ENCODE results near the gene ABHD17B. TPM values are rescaled to one million over a fixed set of nuclear protein-coding genes. Genes with fewer than 3 reads are reported as not detected.

ABHD17B gene
- total RNA-seq, 2 experiments from 2014 or later: 27.0 to 35.7 TPM

- Mint-ChIP-seq H3K36me3 (peaks cover 26% of the 10 kb centered on the region), H3K4me1 (no peaks in the 10 kb centered on the region), H3K4me3 (no peak overlapping the region), H3K27ac (no peak overlapping the region), H3K27me3 (no peaks in the 10 kb centered on the region), H3K9me3 (ENCODE audit: low read depth) (no peaks in the 10 kb centered on the region)
- CTCF ChIA-PET: interaction anchor here (1.5 kb wide), 1 partner anchor 14 kb away, joined by 4 read pairs; no protein-coding TSS in a partner anchor
- ATAC-seq: no peak
- DNase-seq: no peak
Observed at GRCh38 chr9:71928806-71929205, 17.8 kb upstream of the ABHD17B start.

DNA sequence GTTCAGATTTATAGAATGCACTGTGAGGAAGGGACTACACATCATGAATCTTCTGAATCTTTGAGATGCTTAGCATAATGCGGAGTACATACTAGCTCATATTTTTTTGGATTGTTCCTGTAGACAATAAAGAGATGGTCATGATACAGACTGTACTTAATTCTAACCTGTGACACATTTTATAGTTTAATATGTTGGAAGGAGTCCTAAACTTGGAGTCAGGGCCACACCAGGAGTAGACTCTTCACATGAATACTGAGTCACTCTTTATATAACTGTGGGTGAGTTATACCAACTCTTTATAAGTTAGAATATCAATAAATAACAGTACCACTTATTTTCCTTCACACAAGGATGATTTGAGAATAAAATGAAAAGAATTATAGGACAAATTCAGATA, 17.4 kb upstream of the ABHD17B start:
- no peaks in the 10 kb centered on the region for H3K27me3 Mint-ChIP-seq
- DNase-seq (no peak), ATAC-seq (no peak)
- H3K27ac Mint-ChIP-seq: no peak overlapping the region
- H3K36me3 Mint-ChIP-seq: peaks cover 27% of the 10 kb centered on the region
- H3K9me3 Mint-ChIP-seq (ENCODE audit: low read depth): no peaks in the 10 kb centered on the region
- H3K4me1 Mint-ChIP-seq: no peaks in the 10 kb centered on the region
- CTCF ChIA-PET: interaction anchor here (1.5 kb wide), 1 partner anchor 14 kb away, joined by 4 read pairs; no protein-coding TSS in a partner anchor
- no peak overlapping the region for H3K4me3 Mint-ChIP-seq

DNA sequence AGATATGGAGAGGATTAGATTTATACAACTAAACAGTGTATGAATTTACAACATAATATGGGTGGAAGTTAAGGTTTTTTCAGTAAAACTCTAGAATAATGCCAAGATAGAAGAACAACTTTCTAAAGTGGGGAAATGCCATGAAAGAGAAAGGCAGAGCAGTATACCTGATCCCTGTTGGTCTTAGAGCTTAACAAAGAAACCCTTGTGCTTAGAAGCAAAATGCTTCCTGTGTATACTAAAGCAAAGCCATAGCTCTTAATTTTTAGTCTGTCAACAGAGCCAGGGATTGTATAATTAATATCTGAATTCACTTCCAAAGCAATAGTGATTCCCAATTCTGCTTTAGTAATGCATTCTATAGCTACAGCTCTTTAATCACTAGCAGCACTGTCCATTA, 14.8 kb upstream of the ABHD17B start:
- CTCF ChIA-PET: interaction anchor here (0.8 to 1.6 kb wide), 4 partner anchors 9 to 113 kb away, joined by 4 to 9 read pairs (median 4); no protein-coding TSS in a partner anchor

GRCh38 chr9:71924576-71924975, 13.6 kb upstream of the ABHD17B start:
- Mint-ChIP-seq H3K27ac (no peak overlapping the region), H3K4me3 (no peak overlapping the region), H3K36me3 (peaks cover 23% of the 10 kb centered on the region), H3K27me3 (no peaks in the 10 kb centered on the region), H3K4me1 (no peaks in the 10 kb centered on the region), H3K9me3 (ENCODE audit: low read depth) (no peaks in the 10 kb centered on the region)
- CTCF ChIA-PET: no interaction called here
- ATAC-seq: no peak
- DNase-seq: no peak

More for the DNA sequence above, 14.8 kb upstream of the ABHD17B start:
- no peak overlapping the region for H3K27ac Mint-ChIP-seq
- H3K27me3 Mint-ChIP-seq: no peaks in the 10 kb centered on the region
- H3K36me3 Mint-ChIP-seq: peaks cover 26% of the 10 kb centered on the region
- no peaks in the 10 kb centered on the region for H3K4me1 Mint-ChIP-seq
- no peaks in the 10 kb centered on the region for H3K9me3 Mint-ChIP-seq (ENCODE audit: low read depth)
- no peak overlapping the region for H3K4me3 Mint-ChIP-seq
- ATAC-seq: no peak
- no peak for DNase-seq

GRCh38 chr9:71921190-71921814, 10.3 kb upstream of the ABHD17B start:
- Mint-ChIP-seq H3K27me3 (no peaks in the 10 kb centered on the region), H3K4me3 (no peak overlapping the region), H3K4me1 (peaks cover 11% of the 10 kb centered on the region), H3K9me3 (ENCODE audit: low read depth) (no peaks in the 10 kb centered on the region), H3K36me3 (peaks cover 34% of the 10 kb centered on the region), H3K27ac (no peak overlapping the region)
- DNase-seq (no peak), ATAC-seq (no peak)
- CTCF ChIA-PET: no interaction called here

GRCh38 chr9:71920456-71921189, 9.6 kb upstream of the ABHD17B start:
- CTCF ChIA-PET: no interaction called here

GRCh38 chr9:71918419-71918818, 7.4 kb upstream of the ABHD17B start:
- H3K4me1 Mint-ChIP-seq: peaks cover 31% of the 10 kb centered on the region
- H3K4me3 Mint-ChIP-seq: no peak overlapping the region
- no peaks in the 10 kb centered on the region for H3K27me3 Mint-ChIP-seq
- CTCF ChIA-PET: interaction anchor here (1.2 kb wide), 1 partner anchor 20 kb away, joined by 3 read pairs; no protein-coding TSS in a partner anchor
- no peaks in the 10 kb centered on the region for H3K9me3 Mint-ChIP-seq (ENCODE audit: low read depth)
- no peak for DNase-seq
- peaks cover 26% of the 10 kb centered on the region for H3K36me3 Mint-ChIP-seq
- no peak overlapping the region for H3K27ac Mint-ChIP-seq
- ATAC-seq: no peak

More at GRCh38 chr9:71920456-71921189, 9.6 kb upstream of the ABHD17B start:
- H3K4me3 Mint-ChIP-seq: no peak overlapping the region
- DNase-seq (no peak), ATAC-seq (no peak)
- no peaks in the 10 kb centered on the region for H3K9me3 Mint-ChIP-seq (ENCODE audit: low read depth)
- H3K4me1 Mint-ChIP-seq: peaks cover 15% of the 10 kb centered on the region
- H3K27me3 Mint-ChIP-seq: no peaks in the 10 kb centered on the region
- H3K27ac Mint-ChIP-seq: no peak overlapping the region
- peaks cover 34% of the 10 kb centered on the region for H3K36me3 Mint-ChIP-seq

- peak; percentile 91 for ATAC-seq
- CTCF ChIA-PET: no interaction called here
- H3K27ac Mint-ChIP-seq: no peak overlapping the region
Observed at GRCh38 chr9:71916834-71917534, 6.0 kb upstream of the ABHD17B start.

GRCh38 chr9:71915495-71915894, 4.5 kb upstream of the ABHD17B start:
- no peaks in the 10 kb centered on the region for H3K27me3 Mint-ChIP-seq
- ATAC-seq (no peak), DNase-seq (no peak)
- H3K4me1 Mint-ChIP-seq: peaks cover 50% of the 10 kb centered on the region
- H3K27ac Mint-ChIP-seq: no peak overlapping the region
- H3K9me3 Mint-ChIP-seq (ENCODE audit: low read depth): no peaks in the 10 kb centered on the region
- CTCF ChIA-PET: interaction anchor here (0.7 to 1.4 kb wide), 2 partner anchors 108 to 109 kb away, joined by 3 to 5 read pairs; no protein-coding TSS in a partner anchor
- no peak overlapping the region for H3K4me3 Mint-ChIP-seq
- H3K36me3 Mint-ChIP-seq: peaks cover 15% of the 10 kb centered on the region

More at GRCh38 chr9:71916834-71917534, 6.0 kb upstream of the ABHD17B start:
- Mint-ChIP-seq H3K4me3 (no peak overlapping the region), H3K4me1 (peaks cover 44% of the 10 kb centered on the region), H3K36me3 (peaks cover 19% of the 10 kb centered on the region), H3K9me3 (ENCODE audit: low read depth) (no peaks in the 10 kb centered on the region), H3K27me3 (no peaks in the 10 kb centered on the region)
- peak; percentile 55 for DNase-seq

DNA sequence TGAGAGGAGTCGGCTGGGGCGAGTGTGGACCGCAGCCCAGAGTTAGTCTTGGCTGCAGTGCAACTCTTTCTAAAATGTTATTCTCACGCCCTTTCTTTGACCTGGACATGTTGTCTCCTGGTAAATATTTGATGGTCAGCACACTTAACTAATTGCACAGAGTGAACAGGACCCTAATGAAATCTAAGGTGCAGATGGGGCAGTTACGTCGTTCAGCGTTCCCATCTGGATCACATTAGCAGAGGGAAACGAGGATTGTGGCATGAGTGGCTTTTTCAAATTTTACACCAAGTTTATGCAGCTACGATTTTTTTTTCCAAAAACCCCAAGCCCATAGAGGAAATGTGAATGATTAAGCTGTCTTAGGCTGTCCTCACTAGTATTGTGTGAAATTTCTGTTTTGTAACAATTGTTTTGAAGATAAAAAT, 929 bp upstream of the ABHD17B start:
- Mint-ChIP-seq H3K4me1 (peaks cover 65% of the 10 kb centered on the region), H3K9me3 (ENCODE audit: low read depth) (no peaks in the 10 kb centered on the region), H3K36me3 (peaks cover 6% of the 10 kb centered on the region), H3K4me3 (peak overlapping the region; percentile 95), H3K27me3 (no peaks in the 10 kb centered on the region), H3K27ac (peak overlapping the region; percentile 99)
- CTCF ChIA-PET: interaction anchor here (1.0 to 2.9 kb wide), 6 partner anchors 16 to 113 kb away, joined by 3 to 12 read pairs (median 7); no protein-coding TSS in a partner anchor
- no peak for ATAC-seq
- DNase-seq: no peak

GRCh38 chr9:71910650-71911060, 338 bp downstream of the ABHD17B start:
- no peak for ATAC-seq
- Mint-ChIP-seq H3K4me1 (peaks cover 64% of the 10 kb centered on the region), H3K9me3 (ENCODE audit: low read depth) (no peaks in the 10 kb centered on the region), H3K27ac (peak overlapping the region; percentile 99), H3K27me3 (no peaks in the 10 kb centered on the region), H3K36me3 (peaks cover 14% of the 10 kb centered on the region), H3K4me3 (peak overlapping the region; percentile 95)
- CTCF ChIA-PET: interaction anchor here (1.0 to 1.9 kb wide), 6 partner anchors 12 to 104 kb away, joined by 4 to 11 read pairs (median 7); no protein-coding TSS in a partner anchor
- DNase-seq: no peak

DNA sequence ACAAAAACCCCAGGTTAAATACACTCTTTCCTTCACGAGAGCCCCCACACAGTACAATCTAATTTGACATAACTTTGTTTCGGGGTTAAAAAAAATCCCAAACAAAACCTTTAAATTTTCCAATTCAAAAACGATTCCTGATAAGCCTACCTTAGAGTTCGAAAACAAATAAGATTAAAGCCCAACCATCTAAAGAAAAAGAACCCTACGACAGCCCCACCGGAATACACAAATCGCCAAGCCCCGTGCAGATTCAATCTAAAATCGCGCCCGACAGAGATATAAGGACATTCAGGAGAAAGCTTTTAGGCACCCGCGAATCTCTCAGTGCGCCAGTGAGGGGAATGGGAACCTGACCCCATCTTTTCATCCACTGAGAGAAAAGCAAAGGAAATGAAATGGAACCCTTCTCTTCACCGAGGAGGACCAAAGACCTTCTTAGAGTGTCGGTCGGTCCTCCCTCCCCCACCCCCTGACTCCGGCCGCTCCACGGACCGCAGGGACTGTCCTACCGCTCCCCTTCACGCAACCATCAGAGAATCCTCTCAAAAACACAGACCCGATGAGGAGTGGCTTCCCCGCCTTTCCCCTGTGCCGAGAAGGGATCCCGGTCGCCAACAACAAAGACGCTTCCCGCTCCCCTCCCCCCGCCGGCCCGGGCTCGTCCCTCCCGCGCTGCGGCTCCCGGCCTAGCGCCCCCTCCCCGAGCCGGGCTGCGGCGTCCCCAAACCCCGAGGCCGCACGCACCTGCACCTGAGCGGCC, 925 bp downstream of the ABHD17B start:
- Mint-ChIP-seq H3K27me3 (no peaks in the 10 kb centered on the region), H3K4me3 (peak overlapping the region; percentile 95), H3K9me3 (ENCODE audit: low read depth) (no peaks in the 10 kb centered on the region), H3K27ac (peak overlapping the region; percentile 82), H3K36me3 (peaks cover 17% of the 10 kb centered on the region), H3K4me1 (peaks cover 64% of the 10 kb centered on the region)
- CTCF ChIA-PET: interaction anchor here (1.2 to 1.5 kb wide), 2 partner anchors 12 to 30 kb away, joined by 4 to 11 read pairs; no protein-coding TSS in a partner anchor
- peak; percentile 61 for DNase-seq
- no peak for ATAC-seq
